Smooth muscle cell (in vitro differentiated cells): ENCODE measurements around the gene PIEZO2. TPM values are rescaled to one million over a fixed set of nuclear protein-coding genes. Genes with fewer than 3 reads are reported as not detected.

Experiments used
- DNase-seq: peaks from one replicate; lab custom pipeline; 2025; ENCODE audit not compliant: unreplicated experiment; lab: John Stamatoyannopoulos, UW
- H2AFZ ChIP-seq: fragments of 200-600 bp; sonication (generic); 2 replicates; pipeline ENCODE4 v1.6.0; 2016; ENCODE audit warnings: antibody characterized with exemption, low read depth, mild to moderate bottlenecking
- H3F3A ChIP-seq: fragments of 200-600 bp; sonication (generic); 2 replicates; pipeline ENCODE4 v1.6.0; 2017; ENCODE audit warnings: antibody characterized with exemption, low read depth
- H3K27ac ChIP-seq: fragments of 200-600 bp; sonication (generic); 2 replicates; pipeline ENCODE4 v1.5.1; 2016; ENCODE audit warnings: low read depth, mild to moderate bottlenecking
- H3K27me3 ChIP-seq: fragments of 200-600 bp; sonication (generic); 2 replicates; pipeline ENCODE4 v1.6.1; 2016; ENCODE audit warnings: low read depth, mild to moderate bottlenecking
- H3K36me3 ChIP-seq: fragments of 200-600 bp; sonication (generic); 2 replicates; pipeline ENCODE4 v1.5.1; 2016; ENCODE audit warnings: low read depth
- H3K4me1 ChIP-seq: fragments of 200-600 bp; sonication (generic); 2 replicates; pipeline ENCODE4 v1.5.1; 2016; ENCODE audit warnings: low read depth
- H3K4me2 ChIP-seq: fragments of 200-600 bp; sonication (generic); 2 replicates; pipeline ENCODE4 v1.6.0; 2016; ENCODE audit warnings: mild to moderate bottlenecking
- H3K4me3 ChIP-seq: fragments of 200-600 bp; sonication (generic); 2 replicates; pipeline ENCODE4 v1.5.1; 2016; ENCODE audit warnings: mild to moderate bottlenecking
- H3K79me2 ChIP-seq: fragments of 200-600 bp; sonication (generic); 2 replicates; pipeline ENCODE4 v1.6.0; 2016; ENCODE audit warnings: low read depth, mild to moderate bottlenecking
- H3K9ac ChIP-seq: fragments of 200-600 bp; sonication (generic); 2 replicates; pipeline ENCODE4 v1.6.0; 2016; ENCODE audit warnings: low read depth
- H3K9me3 ChIP-seq: fragments of 200-600 bp; sonication (generic); replicated peaks from 2 replicates; pipeline ENCODE4 v1.5.1; 2016; ENCODE audit warnings: low read depth
- H4K20me1 ChIP-seq: fragments of 200-600 bp; sonication (generic); 2 replicates; pipeline ENCODE4 v1.6.0; 2016; ENCODE audit warnings: low read depth
- CTCF ChIP-seq: fragments of 200-600 bp; sonication (generic); IDR thresholded peaks from 2 replicates; pipeline ENCODE4 v1.5.1; 2017; ENCODE audit warnings: borderline replicate concordance, mild to moderate bottlenecking, antibody characterized with exemption; ENCODE audit not compliant: insufficient read depth, poor library complexity, severe bottlenecking
- WGBS: methylation state at CpG from one replicate; pipeline ENCODE4 v1.1.7; 2016; ENCODE audit warnings: low lambda C conversion rate; 5-methylcytosine and 5-hydroxymethylcytosine counted together
- polyA plus RNA-seq: library from polyadenylated mRNA; unstranded; fragments of >200 nt; fragmentation: Nextera tagmentation; extraction: Ambion mirVana; gene quantifications from 2 replicates; pipeline ENCODE4 v1.2.1, GENCODE V29; 2016
- total RNA-seq: library from RNA; depleted of rRNA; stranded (reverse); fragments of >200 nt; gene quantifications from 2 replicates; pipeline ENCODE4 v1.2.3, GENCODE V29; 2014

Gene PIEZO2
- total and polyA plus RNA-seq, 2 experiments from 2014 or later, result 1.3 to 4.7 TPM

GRCh38 chr18:10840743-10841142, 308.6 kb downstream of the PIEZO2 start:
- Histone ChIP-seq H4K20me1 (no peaks in the 10 kb centered on the region), H3K27me3 (no peaks in the 10 kb centered on the region), H3K36me3 (no peaks in the 10 kb centered on the region), H3K27ac (no peak overlapping the region), H3K4me2 (no peak overlapping the region), H3K9ac (no peak overlapping the region), H3K9me3 (no peaks in the 10 kb centered on the region), H3F3A (no peaks in the 10 kb centered on the region), H2AFZ (no peak overlapping the region), H3K79me2 (no peaks in the 10 kb centered on the region), H3K4me1 (no peaks in the 10 kb centered on the region), H3K4me3 (no peak overlapping the region)
- no peak for DNase-seq
- no peak for TF ChIP-seq CTCF
- WGBS, result 47% methylated on average over 2 of the region's 2 CpGs

GRCh38 chr18:10839421-10839820, 309.9 kb downstream of the PIEZO2 start:
- WGBS, result 90% methylated on average over 1 of the region's 1 CpG
- no peaks in the 10 kb centered on the region for H3K79me2 ChIP-seq
- H3F3A ChIP-seq, result no peaks in the 10 kb centered on the region
- H3K36me3 ChIP-seq, result no peaks in the 10 kb centered on the region
- no peak overlapping the region for H3K9ac ChIP-seq
- H3K27me3 ChIP-seq, result no peaks in the 10 kb centered on the region
- H3K9me3 ChIP-seq, result no peaks in the 10 kb centered on the region
- no peak overlapping the region for H3K4me2 ChIP-seq
- DNase-seq, result no peak
- no peaks in the 10 kb centered on the region for H3K4me1 ChIP-seq
- H3K27ac ChIP-seq, result no peak overlapping the region
- no peaks in the 10 kb centered on the region for H4K20me1 ChIP-seq
- no peak overlapping the region for H2AFZ ChIP-seq
- no peak overlapping the region for H3K4me3 ChIP-seq
- TF ChIP-seq CTCF, result no peak

- Histone ChIP-seq H3K36me3 (no peaks in the 10 kb centered on the region), H3K9me3 (no peaks in the 10 kb centered on the region), H3K27ac (no peak overlapping the region), H3K4me2 (no peak overlapping the region), H2AFZ (no peak overlapping the region), H4K20me1 (no peaks in the 10 kb centered on the region), H3K9ac (no peak overlapping the region), H3K27me3 (no peaks in the 10 kb centered on the region), H3K4me1 (no peaks in the 10 kb centered on the region), H3K4me3 (no peak overlapping the region), H3F3A (no peaks in the 10 kb centered on the region), H3K79me2 (no peaks in the 10 kb centered on the region)
- TF ChIP-seq CTCF, result no peak
- no peak for DNase-seq
- WGBS, result 45% methylated on average over 2 of the region's 2 CpGs
These were observed 310.8 kb downstream of the PIEZO2 start for GRCh38 chr18:10838553-10838952.

GRCh38 chr18:10834128-10834815, 315.1 kb downstream of the PIEZO2 start:
- Histone ChIP-seq H3K9ac (no peak overlapping the region), H4K20me1 (no peaks in the 10 kb centered on the region), H3K27ac (no peak overlapping the region), H3F3A (no peaks in the 10 kb centered on the region), H3K9me3 (no peaks in the 10 kb centered on the region), H3K4me3 (no peak overlapping the region), H3K4me2 (no peak overlapping the region), H2AFZ (no peak overlapping the region), H3K79me2 (no peaks in the 10 kb centered on the region), H3K27me3 (no peaks in the 10 kb centered on the region), H3K36me3 (no peaks in the 10 kb centered on the region), H3K4me1 (no peaks in the 10 kb centered on the region)
- no peak for TF ChIP-seq CTCF
- no peak for DNase-seq
- 96% methylated on average over 6 of the region's 6 CpGs for WGBS
